Fibroblast of mammary gland (primary cell): ENCODE data around the gene REELD1.

Experiments used
- DNase-seq: peaks from one replicate; pipeline ENCODE4 v3.0.0-alpha.2; 2010; ENCODE audit warnings: low read depth
- H3K4me3 ChIP-seq: 2 replicates; pipeline ENCODE4 v1.5.1; 2011; ENCODE audit warnings: low read depth, mild to moderate bottlenecking, low read length, moderate library complexity; ENCODE audit not compliant: control insufficient read depth
- TF ChIP-seq, protein P1 (sequence below): conservative IDR thresholded peaks from 2 replicates; pipeline ENCODE4 v1.5.1; 2011; ENCODE audit warnings: low read depth, low read length, inconsistent platforms; ENCODE audit not compliant: control insufficient read depth, insufficient read depth

REELD1 gene

DNA sequence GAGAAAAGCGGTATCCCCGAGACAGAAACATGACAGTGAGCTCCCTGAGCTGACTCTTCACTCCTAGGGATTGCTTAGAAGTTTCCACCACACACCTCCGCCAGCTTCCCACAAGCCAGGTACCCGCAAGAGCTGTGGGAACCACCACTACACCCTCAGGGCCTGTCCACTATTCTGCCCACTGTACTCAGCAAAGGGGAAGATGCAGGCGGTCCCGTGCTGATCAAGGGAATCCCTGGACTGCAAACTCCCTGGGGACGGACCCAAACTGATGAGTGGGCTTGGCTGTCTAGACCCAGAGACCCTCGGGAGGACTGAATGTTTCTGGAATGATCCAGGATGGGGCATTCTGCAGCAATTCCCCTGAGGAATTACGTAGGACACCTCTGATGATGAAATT is 30.2 kb downstream of the REELD1 start:
- no peak for DNase-seq
- TF ChIP-seq, protein P1, sequence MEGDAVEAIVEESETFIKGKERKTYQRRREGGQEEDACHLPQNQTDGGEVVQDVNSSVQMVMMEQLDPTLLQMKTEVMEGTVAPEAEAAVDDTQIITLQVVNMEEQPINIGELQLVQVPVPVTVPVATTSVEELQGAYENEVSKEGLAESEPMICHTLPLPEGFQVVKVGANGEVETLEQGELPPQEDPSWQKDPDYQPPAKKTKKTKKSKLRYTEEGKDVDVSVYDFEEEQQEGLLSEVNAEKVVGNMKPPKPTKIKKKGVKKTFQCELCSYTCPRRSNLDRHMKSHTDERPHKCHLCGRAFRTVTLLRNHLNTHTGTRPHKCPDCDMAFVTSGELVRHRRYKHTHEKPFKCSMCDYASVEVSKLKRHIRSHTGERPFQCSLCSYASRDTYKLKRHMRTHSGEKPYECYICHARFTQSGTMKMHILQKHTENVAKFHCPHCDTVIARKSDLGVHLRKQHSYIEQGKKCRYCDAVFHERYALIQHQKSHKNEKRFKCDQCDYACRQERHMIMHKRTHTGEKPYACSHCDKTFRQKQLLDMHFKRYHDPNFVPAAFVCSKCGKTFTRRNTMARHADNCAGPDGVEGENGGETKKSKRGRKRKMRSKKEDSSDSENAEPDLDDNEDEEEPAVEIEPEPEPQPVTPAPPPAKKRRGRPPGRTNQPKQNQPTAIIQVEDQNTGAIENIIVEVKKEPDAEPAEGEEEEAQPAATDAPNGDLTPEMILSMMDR = no peak
- no peak overlapping the region for H3K4me3 ChIP-seq

DNA sequence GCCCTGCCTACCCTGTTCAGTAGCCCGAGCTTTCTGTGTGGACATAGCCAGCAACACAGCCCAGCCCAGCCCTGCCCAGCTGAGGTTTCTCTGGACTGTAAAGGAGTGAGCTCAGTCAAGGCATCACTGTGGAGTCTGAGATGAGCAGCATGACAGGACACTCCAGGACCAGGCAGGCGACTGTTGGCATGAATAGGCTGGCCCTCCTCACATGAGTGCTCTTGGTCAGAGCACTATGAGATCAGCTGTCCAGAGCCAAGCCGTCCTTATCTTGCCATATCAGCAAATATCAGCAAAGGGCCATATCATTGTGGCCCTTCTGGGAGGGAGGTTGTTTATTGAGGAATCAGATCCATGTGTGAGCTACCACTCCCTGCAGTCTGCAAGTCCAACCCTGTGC is 30.9 kb downstream of the REELD1 start:
- TF ChIP-seq, protein P1 = no peak
- DNase-seq = no peak
- H3K4me3 ChIP-seq = no peak overlapping the region

DNA sequence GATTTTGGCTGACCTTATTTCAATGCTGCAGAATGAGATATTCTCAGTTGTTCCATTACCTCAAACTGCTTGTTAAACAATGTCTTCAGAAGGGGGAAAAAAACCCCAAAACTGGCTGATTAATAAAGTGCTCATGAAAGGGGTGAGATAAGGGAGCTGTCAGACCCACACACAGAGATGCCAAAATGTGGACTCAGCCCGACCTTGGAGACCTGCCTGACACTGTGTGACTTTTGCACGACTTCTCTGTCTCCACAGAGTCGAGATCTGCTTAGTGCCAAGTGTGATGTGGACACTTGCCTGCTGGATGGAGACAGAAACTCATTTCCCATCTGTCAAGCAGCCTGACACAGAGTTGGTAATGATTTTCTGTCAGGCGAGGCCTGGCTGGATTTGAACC is 31.5 kb downstream of the REELD1 start:
- DNase-seq = no peak
- H3K4me3 ChIP-seq = no peak overlapping the region
- TF ChIP-seq, protein P1 = no peak

DNA sequence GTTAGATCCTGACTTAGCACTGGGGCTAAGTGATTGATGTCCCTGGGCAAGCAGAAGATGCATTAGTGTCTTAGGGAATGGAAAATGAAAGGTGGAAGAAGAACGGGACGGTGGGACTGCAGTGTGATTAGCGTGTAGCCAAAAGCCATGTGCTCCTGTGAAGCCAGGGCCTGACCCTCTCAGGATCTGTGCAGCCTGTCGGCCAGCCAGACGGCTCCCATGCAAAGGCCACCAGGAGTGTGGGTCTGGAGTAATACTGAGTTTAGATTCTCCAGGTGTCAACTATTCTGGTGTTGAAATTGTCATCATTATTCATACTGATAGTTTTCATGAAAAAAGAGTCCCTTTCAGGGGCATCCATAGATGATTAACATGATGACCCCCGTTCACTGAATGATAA is 32.0 kb downstream of the REELD1 start:
- no peak overlapping the region for H3K4me3 ChIP-seq
- TF ChIP-seq, protein P1 = no peak
- no peak for DNase-seq

DNA sequence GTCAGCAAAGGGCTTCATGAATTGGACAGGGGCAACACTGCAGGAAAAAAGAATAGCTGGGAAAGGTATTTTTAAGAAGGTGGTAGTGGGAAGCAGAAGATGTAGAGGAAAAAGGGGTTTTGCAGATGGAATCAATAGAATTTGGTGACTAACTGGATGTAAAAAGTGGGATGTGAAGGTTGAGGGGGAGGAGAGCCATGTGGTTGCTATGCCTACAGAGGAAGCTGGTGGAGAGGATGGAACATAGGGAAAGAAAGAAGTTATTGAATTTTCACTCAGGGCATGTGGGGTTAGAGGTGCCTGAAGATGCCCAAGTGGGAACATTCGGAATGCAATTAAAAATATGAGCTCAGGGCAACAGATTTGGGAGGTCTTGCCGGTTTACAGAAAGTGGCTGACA is 33.0 kb downstream of the REELD1 start:
- TF ChIP-seq, protein P1 = no peak

DNA sequence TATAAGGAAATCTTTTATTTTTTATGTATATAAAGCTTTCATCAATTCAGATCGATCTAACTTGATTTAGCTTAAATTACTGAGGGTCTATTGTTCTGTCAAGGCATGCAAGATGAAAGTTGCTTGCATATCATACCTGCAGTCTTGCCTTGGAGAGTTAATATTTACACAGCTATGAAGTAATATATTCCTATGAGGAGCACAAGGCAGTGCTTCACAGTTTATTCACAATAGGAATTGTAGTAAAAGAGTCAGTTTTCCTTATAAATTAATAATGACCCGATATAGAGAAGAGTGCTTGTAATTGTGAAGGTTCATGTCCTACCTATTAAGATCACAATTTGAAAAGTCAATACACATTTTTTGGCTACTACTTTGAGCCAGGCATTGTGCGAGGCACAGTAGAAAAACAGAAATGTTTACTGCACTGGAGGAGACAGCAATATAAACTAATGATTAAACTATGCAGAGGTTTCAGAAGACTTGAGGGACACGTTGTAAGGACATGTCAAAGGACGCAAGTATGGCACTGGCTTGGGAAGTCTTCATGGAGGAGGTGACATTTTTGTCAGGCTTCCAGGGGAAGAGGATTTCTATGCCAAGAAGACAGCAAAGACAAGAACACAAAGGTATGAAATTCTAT is 38.8 kb downstream of the REELD1 start:
- TF ChIP-seq, protein P1 = no peak
- H3K4me3 ChIP-seq = no peak overlapping the region
- no peak for DNase-seq

More for the DNA sequence above, 33.0 kb downstream of the REELD1 start:
- no peak overlapping the region for H3K4me3 ChIP-seq
- no peak for DNase-seq

DNA sequence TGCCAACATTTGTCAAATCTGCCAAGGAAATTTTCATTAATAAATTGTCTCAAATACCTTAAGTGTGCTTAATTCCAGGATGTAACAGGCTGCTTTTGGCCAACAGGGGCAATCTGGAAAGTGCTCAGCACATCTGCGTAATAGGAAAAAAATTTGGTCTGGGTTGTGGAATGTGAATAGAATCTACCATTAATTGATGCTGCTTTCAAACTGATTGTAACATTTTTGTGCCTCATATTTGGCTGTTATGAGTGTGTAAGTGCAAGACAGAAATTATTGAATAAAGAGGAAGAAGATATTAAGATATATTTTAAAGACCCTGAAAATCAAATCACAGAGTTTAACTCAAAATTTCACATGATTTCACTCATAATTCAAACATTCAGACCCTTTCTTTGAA is 41.1 kb downstream of the REELD1 start:
- H3K4me3 ChIP-seq = no peak overlapping the region
- DNase-seq = peak; percentile 39
- TF ChIP-seq, protein P1 = peak; percentile 7
